UCSD-AML1 (cell line): Measurements from ENCODE around the gene HLX.

Experiments
- DNase-seq: peaks from one replicate; lab custom pipeline; 2025; ENCODE audit not compliant: unreplicated experiment; lab: John Stamatoyannopoulos, UW

The HLX gene

DNA sequence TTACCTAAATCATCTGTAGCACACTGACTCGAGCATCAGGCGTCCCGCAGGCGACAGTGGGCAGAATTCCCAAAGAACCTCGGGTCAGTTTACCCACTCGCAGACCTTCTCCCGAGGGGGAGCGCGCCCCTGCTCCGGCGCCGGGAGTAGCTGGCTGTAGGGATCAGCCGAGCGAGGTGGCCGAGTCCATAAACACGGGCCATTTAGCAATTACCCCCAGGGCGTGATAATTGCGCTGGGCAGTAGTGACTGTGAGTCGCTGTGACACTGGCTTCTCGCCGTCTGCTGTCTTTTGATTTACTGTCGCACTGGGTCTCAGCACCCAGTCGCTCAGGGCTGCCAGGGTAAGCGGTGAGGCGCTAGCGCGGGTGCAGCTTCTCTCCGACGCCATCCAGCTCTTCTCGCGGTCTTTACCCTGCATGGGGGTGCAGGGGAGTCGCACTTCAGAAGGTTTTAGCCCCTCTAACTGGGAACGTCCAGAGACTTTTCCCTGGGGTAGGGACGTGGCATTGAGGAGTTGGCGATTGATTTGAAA is 16.2 kb downstream of the HLX start:
- DNase-seq, result no peak

DNA sequence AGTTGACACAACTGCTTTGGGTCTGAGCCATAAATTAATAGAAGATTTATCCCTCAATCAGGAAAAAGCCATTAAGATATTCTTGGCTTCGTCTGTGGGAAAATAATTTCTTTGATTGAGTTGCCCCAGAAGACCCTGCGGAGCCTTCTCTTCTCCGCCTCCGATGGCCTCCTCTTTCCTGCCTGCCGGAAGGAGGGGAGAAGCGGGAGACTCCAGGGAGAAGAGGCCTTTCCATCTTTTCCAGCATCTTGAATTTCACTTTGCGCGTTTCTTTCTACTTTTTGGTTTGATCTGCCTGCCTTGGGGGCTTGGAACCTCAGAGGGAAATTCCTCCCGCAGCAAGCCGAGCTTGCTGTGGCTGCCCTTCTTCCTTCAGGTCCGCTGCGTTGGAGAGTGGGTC is 16.8 kb downstream of the HLX start:
- DNase-seq, result no peak

DNA sequence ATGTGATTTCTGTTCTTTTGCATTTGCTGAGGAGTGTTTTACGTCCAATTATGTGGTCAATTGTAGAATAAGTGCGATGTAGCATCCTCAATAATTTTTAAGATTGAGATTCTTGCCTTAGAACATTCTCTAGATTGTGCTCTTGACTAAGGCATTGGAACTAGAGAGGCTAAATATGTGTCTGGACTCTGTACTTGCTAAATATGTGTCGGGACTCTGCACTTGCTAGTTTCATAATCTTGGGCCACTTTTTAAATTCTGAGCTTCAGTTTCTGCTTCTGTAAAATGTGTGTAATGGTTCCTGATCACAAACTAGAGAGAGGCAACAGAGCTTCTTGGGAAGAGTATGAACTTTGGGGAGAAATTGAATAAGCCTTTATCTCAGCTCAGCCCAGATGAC is 21.6 kb downstream of the HLX start:
- DNase-seq, result no peak

DNA sequence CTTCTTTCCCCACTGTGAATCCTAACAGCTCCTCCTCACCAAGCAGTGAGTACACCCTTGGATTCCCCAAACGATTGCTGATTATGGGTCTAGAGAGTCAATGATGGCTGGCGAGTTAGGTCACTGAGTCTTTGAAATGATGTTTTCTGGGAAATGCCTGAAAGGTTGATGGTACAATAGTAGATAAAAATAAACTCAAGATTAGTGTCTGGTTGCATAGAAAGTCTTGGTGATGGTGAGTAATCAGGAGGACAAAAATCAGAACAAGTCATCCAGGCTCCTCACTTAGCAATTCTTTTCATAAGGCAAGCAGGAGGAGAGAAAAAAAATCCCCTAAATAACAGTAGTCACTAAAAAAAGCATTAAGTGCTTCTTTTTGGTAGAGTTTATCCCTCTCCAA is 22.6 kb downstream of the HLX start:
- no peak for DNase-seq

DNA sequence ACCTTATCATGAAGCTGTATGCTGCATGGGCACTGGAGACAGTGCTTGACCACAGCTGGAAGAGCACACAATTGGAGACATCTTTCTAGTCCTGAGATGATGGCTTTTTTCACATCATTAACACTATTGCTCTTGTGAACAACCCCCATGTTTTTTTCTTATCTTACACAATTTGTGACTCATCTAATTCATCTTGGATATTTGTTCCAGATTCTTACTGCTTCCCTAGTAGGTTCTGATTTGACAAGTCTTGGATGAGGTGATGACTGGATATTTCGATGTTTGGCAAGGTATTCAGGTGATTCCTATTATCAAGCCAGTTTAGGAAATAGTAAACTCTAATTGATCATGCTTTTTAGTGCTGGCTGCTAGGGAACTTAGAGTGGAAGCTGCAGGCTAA is 23.7 kb downstream of the HLX start:
- DNase-seq, result no peak

DNA sequence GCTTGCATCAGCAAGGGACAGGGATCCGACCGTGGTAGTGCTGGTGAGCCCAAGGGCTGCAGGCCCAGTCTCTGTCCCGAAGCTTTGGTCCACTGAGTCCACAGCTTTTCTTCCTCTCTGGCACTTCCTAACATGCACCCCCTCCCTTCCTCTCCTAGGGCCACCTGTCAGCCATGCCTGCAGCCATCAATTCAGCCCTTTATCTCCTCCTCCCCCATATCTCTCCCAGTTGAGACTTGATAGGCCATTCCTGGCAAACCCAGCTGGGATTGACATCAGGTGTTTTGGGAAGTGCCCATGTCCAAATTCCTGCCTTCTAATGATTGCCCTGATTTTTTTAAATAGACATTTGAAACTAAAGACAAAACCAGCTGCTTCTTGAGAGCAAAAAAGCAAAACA is 25.6 kb downstream of the HLX start:
- no peak for DNase-seq

DNA sequence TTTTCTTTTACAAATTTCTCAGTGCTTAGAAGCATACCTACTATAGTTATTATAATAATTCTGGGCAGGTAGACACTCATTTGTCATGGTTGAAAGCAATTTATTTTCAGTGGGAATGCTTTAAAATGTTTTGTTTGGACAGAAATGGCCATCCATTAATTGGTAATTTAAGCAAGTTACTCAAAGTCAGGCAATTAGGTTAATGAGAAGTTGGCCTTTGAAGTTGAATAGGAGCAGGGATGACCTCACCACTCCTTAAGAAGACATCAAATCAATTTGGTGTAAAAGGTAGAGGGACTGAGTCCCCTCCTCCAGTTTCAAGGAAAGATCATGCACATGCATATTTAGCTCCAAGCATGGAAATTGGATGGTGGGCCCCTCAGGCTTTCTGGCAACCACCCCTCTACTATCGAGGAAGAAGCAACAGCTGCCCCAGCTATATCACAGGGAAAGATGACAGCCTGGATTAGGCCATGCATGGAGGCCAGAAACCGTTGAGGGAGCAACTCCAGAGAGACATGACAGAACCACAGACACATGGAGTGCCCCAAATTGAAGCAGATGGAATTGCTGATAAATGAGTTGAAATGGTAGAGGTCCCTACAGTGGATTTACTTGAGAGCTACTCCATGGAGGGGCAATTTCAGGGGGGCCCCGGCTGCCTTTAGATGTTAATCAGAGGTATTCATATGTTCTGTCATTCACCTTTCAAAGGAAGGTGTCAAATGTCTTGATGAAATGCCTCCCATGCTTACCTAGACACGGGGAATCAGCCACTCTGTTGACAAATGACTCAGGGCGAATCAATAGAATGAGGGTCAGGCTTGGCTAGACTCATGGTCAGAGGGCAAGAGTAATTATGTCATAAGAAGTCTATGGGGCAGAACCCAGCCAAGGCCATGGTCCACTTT is 26.7 kb downstream of the HLX start:
- DNase-seq, result no peak

DNA sequence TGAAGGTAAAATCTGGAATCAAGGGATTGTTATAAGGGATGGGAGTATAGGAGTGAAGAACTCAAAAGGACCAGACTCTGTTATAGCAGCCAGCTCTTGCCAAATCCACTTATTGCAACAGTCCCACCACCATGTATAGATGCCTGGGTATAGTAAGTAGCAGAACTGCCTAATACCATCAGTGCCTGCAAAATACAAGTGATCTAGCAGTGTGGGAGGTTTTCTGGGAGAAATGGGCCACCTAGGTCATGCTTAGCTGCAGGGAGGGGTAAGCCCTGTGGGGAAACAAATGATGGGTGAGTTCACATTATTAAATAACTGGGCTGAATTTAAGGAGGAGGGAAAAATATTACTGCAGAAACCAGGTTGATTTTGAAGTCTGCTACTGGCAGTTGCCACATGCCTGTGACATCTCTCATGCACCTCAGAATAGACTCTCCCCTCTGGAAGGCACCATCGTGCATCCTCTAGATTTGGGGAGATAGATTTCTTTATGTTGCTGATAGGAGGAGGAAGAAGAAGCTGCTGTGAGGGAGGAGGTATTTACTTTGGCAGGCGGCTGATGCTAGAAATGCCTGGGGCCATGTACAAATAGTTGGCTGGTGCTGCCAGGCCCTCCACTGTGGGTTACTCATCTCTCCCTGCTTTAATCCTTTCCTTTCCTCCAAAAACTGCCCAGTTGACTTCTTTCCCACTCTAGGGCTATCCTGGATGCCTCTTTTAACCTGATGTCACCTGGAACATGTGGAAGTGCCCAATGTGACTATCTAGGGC is 27.5 kb downstream of the HLX start:
- DNase-seq, result no peak

DNA sequence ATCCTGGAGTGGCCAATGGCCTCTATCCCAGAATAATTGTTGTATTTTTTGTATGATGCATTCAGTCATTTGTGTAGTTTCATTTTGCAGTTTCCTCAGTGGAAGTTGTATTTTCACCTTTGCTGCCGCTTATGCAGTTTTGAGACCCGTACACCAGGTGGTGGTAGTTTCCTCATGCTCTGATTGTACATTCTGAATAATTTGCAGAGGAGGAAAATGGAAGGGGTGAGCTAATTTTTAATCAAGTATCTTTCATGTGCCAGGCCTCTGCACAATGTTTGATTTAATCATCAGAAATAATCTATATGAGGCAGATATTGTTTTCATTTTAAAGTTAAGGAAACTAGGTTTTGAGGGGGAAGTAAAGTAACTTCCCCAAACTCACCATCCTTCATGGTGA is 29.5 kb downstream of the HLX start:
- DNase-seq, result no peak

DNA sequence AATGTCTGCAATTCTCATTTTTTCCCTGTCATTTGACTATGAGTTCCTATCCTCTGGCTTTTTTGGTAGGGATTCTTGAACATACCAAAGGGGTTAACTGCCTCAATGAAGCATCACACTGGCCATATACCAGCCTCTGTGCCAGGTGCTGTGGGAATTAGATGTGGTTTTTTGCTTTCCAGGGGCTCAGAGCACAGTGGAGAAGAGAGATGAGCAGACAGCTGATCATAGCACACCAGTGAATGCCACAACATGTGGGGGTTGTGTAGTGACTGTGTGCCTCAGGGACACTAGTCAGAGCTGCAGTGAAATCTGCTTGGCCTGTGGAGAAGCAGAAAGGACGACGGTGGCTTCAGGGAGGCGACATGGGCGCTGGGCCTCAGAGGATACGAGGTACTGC is 30.8 kb downstream of the HLX start:
- DNase-seq, result no peak

DNA sequence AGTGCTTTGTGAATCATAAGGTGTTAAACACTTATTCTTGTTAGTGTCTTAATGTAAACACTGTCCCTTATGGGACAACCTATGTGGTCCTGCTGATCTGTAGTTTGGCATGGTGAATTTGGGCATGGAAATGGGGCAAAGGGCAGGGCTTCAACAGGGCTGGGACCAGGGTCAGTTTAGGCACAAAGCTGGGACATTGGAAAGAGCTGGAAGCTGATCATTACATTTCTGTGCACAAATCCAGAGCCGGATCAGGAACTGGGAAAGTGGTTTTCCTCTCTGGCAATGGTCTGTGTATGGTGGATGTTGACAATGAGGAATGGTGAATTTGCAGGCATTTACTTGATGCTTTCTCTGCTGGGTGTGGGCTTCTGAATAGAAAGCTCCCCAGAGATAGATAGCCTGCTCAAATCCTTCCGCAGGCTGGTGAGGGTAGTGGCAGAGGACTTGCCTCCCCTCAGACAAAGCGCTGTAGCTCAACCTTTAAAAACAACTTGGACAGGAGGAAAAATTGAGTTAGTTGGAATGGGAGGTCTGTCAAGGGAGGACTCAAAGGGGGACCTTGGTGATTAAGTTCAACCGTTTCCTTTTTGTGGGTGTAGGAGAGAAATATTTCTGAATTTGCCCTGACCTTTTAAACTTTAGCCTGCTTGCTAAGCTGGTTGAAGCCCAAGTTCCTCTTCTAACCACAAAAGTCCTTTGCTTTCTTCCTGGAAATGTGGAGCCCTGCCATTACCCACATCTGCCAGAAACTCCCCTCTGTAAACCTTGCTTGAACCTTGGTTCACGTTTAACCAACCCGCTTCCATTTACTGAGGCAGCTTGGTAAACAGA is 35.3 kb downstream of the HLX start:
- peak; percentile 44 for DNase-seq

DNA sequence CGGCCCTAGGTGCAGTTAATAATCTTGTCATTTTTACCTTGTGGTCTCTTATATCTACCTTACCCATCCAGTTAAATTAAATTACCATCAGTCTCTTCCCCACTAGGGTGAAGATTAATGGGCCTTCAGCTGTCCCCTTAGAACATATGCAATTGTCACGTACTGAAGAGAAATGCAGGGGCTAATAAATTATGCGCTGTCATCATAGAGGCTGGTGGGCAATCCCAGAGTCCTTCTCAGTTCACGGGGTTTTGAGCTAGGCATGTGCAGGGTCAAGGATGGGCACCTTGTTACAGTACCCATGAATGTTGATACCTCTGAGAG is 35.8 kb downstream of the HLX start:
- DNase-seq, result no peak

DNA sequence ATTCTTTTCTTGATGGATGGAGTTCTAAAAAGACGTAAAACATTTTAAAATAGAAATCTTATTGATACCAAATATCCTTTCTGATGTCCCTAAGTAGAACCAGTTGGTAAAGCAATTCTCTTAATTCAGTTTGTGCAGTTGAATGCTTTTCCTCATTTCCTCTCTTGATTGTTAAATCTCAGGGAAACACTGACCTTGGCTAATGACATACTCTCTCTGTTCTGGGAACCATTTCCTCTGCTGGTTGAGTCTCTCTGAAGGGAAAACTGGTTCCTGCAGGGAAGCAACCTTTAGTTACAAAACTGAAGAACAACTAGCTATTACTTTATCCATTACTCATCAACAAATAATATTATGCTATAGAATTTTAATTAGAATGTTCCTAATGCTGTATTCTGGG is 36.7 kb downstream of the HLX start:
- no peak for DNase-seq

DNA sequence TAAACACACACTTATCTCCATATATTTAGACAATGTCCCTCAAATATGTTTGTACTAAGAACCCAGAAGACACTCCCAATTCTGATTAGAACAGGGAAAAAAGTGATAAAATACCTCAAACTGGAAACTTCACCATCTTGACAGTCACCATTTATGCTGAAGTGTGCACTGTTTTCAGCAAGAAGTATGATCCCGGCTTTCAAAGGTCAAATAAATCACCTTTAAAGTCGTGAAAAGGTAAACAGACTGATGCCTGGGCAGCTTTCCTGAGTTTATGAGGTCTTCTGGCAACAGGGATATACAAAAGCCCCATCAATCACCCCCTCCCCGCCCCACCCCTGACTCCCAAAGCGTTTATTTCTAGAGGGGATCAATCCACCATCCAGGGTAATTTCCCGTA is 37.9 kb downstream of the HLX start:
- no peak for DNase-seq

DNA sequence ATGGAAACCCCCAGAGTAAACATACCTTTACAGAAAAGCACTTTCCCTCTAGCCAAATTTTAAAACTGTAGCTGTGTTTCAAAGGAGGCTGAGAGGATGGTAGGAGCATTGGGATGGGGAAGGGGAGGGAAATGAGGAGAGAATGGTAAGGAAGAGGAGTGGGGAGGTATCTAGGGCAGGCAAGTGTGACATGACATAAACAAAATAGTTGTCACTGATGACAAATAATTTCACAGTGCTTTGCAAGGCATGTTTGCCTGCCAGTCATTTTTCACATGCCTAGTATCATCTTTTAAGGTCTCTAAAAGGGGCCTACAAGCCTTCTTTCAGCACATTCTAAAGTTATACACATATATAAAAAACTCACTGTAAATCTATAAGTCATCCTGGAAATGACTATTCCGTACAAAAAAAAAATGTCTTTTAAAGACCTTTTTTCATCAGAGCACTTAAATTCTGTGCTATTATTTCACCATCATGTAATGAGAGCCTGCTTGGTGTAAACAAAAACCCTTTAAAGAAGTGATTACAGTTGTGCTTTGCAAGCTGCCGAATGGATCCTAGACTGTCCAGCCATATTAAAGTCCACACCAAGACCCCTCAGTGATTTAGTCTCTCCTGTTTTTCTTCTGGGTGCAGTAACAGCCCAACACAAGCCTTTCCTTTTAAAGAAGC is 38.4 kb downstream of the HLX start:
- no peak for DNase-seq

DNA sequence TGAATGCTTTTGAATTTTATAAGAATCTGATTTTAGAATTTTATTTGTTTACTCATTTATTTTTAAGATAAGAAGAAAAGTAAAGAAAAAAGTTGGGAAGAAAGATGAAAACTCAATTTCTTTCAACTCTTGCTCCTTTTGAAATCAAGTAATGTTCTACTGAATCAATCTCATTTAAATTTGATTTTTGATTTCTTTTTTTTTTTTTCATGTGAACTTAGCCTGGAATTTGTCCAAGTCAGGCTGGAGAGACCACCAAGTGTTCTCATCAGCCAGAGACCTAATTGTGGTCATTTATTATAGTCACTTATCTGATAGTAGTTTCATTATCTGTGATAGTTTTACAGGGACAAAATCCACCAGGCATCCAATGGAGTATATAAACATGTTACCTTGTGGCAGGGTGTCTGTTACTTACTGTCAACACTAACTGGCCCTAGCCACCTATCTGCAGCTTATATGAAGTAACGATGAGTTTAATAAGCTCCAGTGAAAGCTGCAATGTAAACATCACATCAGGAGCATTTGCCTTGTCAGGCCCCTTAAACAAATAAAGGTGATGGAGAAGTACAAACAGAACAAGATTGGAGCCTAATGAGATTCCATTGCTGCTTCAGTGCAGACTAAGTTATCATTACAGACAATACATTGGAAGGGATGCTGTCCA is 39.2 kb downstream of the HLX start:
- no peak for DNase-seq

DNA sequence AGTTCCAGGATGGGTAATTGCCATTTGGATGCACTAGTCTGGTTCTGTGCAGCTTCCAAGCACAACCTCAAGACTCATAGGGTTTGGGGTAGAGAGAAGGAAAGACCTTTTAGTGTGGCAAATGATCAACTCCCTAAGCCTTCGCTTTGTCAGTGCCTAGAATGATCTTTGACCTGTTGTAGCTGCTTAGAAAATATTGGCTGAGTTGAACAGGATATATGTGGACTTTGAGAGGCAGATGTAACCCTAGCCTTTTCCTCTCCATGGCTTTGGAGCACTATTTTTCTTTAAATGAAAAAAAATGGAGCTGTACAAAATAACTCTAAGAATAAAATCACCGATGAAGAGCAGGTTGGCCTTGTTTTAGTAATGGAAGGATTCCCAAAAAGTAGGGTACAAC is 41.7 kb downstream of the HLX start:
- no peak for DNase-seq

DNA sequence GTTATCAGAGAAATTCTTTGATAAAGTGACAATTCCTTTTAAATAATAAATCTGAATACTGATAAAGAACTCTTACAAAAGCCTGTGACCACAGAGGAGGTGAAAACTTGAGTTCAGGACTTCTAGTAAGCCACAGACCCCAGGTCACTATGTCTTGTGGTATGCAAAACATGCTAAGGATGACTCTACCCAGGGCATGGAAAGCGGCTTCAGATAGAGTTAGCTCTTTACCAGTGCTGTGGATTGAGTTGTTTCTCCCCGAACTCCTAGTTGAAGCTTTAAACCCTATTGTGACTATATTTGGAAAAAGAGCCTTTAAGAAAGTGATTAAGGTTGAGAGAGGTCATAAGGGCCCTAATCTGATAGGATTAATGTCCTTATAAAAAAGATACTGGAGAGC is 42.3 kb downstream of the HLX start:
- DNase-seq, result no peak

DNA sequence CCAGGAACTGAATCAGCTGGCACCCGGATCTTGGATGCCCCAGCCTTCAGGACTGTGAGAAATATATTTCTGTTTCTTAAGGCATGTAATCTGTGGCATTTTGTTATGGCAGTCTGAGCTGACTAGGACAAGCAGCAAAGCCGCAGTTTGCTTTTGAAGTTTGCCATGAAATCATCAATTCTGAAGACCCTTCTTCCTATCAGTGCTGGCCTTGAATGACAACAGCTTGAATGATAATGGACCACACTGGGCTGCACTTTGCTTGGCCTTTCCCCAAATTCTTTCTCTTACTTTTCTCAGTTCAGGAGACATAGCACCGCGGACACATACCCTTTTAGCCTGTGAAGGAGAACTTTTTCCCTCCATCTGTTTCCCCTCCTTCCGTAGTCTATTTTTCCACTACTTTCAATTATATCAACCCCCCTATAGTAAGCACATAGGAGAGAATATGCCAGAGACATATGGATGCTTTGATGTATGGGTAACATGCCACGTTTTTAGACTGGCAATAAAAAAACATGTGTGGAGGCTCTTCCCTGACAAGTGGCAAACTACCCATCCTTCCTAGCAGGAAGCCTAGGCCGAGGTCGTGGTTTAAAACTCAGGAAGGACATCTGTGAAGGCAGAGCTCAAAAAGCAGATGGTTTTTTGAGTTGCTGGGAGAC is 42.9 kb downstream of the HLX start:
- no peak for DNase-seq

DNA sequence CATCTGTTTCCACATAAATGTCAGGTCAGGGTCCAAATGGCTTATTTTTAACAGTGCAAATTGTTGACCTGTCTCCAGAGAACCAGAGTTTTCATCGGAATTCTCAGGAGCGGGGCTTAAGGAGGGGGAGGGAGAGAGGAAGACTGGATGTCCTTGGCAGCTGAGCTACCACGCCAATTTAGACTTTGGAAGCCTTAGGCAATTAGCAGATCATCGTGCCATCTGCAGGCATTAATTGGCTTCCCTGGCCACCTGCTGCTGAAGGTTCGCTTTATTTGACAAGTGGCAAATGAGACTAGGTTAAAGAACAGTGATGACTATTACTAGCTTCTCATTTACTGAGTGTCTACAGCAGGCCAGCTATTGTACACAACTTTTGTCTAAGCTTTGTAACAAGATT is 43.7 kb downstream of the HLX start:
- no peak for DNase-seq
